HL-60 (cell line): ENCODE data around the gene CADM4.

Source experiments
- CTCF ChIP-seq: IDR thresholded peaks from one replicate; pipeline ENCODE4 v1.5.1; 2011; ENCODE audit warnings: low read length, control low read depth, inconsistent platforms; ENCODE audit not compliant: insufficient read depth
- TF ChIP-seq, protein P1 (sequence below): IDR thresholded peaks from 2 replicates; pipeline ENCODE4 v1.6.1; 2012; ENCODE audit warnings: low read depth; ENCODE audit not compliant: insufficient replicate concordance

DNA sequence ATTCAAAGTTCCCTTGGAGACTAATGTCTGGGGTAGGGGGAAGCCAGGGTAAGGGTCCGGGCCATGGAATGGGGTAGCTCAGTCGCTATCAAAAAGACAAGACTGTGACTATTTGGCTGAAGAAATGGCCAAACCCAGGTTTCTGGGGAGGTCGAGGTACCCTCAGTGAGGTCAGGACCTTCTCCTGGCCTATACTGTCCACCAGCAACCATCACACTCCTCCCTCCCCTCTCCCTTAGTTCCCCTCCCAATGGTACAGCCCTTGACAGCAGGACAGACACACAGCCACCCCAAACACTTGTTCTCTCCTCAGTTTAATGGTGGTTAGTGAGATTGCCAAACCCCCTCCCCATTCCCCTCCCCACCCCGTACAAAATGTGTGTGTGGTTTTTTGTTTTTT lies 17.6 kb downstream of the CADM4 start:
- TF ChIP-seq CTCF: no peak
- TF ChIP-seq, protein P1, sequence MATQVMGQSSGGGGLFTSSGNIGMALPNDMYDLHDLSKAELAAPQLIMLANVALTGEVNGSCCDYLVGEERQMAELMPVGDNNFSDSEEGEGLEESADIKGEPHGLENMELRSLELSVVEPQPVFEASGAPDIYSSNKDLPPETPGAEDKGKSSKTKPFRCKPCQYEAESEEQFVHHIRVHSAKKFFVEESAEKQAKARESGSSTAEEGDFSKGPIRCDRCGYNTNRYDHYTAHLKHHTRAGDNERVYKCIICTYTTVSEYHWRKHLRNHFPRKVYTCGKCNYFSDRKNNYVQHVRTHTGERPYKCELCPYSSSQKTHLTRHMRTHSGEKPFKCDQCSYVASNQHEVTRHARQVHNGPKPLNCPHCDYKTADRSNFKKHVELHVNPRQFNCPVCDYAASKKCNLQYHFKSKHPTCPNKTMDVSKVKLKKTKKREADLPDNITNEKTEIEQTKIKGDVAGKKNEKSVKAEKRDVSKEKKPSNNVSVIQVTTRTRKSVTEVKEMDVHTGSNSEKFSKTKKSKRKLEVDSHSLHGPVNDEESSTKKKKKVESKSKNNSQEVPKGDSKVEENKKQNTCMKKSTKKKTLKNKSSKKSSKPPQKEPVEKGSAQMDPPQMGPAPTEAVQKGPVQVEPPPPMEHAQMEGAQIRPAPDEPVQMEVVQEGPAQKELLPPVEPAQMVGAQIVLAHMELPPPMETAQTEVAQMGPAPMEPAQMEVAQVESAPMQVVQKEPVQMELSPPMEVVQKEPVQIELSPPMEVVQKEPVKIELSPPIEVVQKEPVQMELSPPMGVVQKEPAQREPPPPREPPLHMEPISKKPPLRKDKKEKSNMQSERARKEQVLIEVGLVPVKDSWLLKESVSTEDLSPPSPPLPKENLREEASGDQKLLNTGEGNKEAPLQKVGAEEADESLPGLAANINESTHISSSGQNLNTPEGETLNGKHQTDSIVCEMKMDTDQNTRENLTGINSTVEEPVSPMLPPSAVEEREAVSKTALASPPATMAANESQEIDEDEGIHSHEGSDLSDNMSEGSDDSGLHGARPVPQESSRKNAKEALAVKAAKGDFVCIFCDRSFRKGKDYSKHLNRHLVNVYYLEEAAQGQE: no peak
